Adrenal gland (tissue), 12 donors: ENCODE measurements around the gene P2RX6. TPM values are rescaled to one million over a fixed set of nuclear protein-coding genes. Genes with fewer than 3 reads are reported as not detected.

Experiments used
- DNase-seq, 7 donors: peaks; one replicate each; pipeline ENCODE4 v3.0.0-alpha.2; 2019 to 2020
- H3K27ac ChIP-seq, 5 donors: fragments of 200-600 bp; sonication (generic) in 4 of 5; 1 replicate in 3 of 5; 2 replicates in 2 of 5; pipeline versions ENCODE4 v1.5.1 to v1.8.0; 2016 to 2020; ENCODE audit warnings: mild to moderate bottlenecking in 1 of 5
- H3K27me3 ChIP-seq: fragments of 200-600 bp; 2 replicates; pipeline ENCODE4 v1.8.0; 2021
- H3K36me3 ChIP-seq, 2 donors: fragments of 200-600 bp; replicated peaks in 1 of 2; 1 replicate in 1 of 2; 2 replicates in 1 of 2; pipeline versions ENCODE4 v1.5.1 to v1.8.0; 2018 to 2022
- H3K4me1 ChIP-seq, 2 donors: fragments of 200-600 bp; replicated peaks in 1 of 2; 1 replicate in 1 of 2; 2 replicates in 1 of 2; pipeline versions ENCODE4 v1.5.1 to v1.8.0; 2018 to 2021
- H3K4me3 ChIP-seq, 4 donors: fragments of 200-600 bp; sonication (generic) in 3 of 4; one replicate each; pipeline ENCODE4 v1.5.1; 2016 to 2018
- H3K9me3 ChIP-seq, 3 donors: fragments of 200-600 bp; sonication (generic) in 1 of 3; replicated peaks in 1 of 3; 1 replicate in 2 of 3; 2 replicates in 1 of 3; pipeline versions ENCODE4 v1.5.1 to v1.8.0; 2016 to 2021
- POLR2A ChIP-seq, 2 donors: fragments of 450-650 bp; IDR thresholded peaks; one replicate each; pipeline ENCODE4 v1.6.1; 2017; ENCODE audit warnings: antibody characterized with exemption in 2 of 2, mild to moderate bottlenecking in 2 of 2, moderate library complexity in 1 of 2
- WGBS, 4 donors: extraction: QIAGEN DNeasy Blood & Tissue Kit in 2 of 4; methylation state at CpG; one replicate each; pipeline versions ENCODE4 v1.1.5 to v1.1.7; 2013 to 2017; 5-methylcytosine and 5-hydroxymethylcytosine counted together
- intact Hi-C, 2 donors: fragments of 100-400 bp; cut with DNase I; formaldehyde crosslinking; loops; one replicate each; pipeline versions ENCODE4 v1.14.1 to v1.15.0; 2022 to 2023
- polyA plus RNA-seq, 3 donors: library from polyadenylated mRNA; stranded (reverse); fragments of 200-250 nt in 2 of 3; fragments of 350-450 nt in 1 of 3; fragmentation: Illumina TruSeq in 1 of 3; extraction: RNeasy Lipid Tissue Mini Kit (QIAGEN cat#74804) in 1 of 3; gene quantifications; one replicate each; pipeline ENCODE4 v1.2.3, GENCODE V29; 2013 to 2014
- total RNA-seq, 9 donors: library from RNA; depleted of rRNA in 4 of 9; stranded (reverse); fragments of >200 nt in 4 of 9; fragments of 120-200 nt in 1 of 9; fragmentation: NEBNext Ultra II Directional in 1 of 9; extraction: Animal tissue kit (Norgen Biotek cat#: 25700) in 1 of 9; gene quantifications; one replicate each; pipeline versions ENCODE4 v1.1.0 to v1.2.4, GENCODE V29; 2013 to 2023
- TF ChIP-seq, protein P1 (sequence below), 6 experiments: fragments of 450-650 bp in 4 of 6; fragments of 200-600 bp in 2 of 6; sonication (generic) in 1 of 6; IDR thresholded peaks; 1 replicate in 5 of 6; 2 replicates in 1 of 6; pipeline versions ENCODE4 v1.5.1 to v1.8.0; 2016 to 2021; ENCODE audit warnings: antibody characterized with exemption in 6 of 6, mild to moderate bottlenecking in 2 of 6, moderate library complexity in 1 of 6
- donor health status: healthy with polysubstance abuse.
- donor health status: Bipolar disorder and iron deficiency.
- donor health status: DM: yes; HTN: yes; CAD: no.
- donor health status: DM: no; HTN: no; CAD: no.
- donor health status: DM: no; HTN: no; CAD: no.
- donor health status: DM: yes; HTN: yes; CAD: no.

The P2RX6 gene
- total and polyA plus RNA-seq, 12 donors = 1.7 to 11.9 (median 4.4) TPM

- H3K4me1 ChIP-seq = peaks cover 26 to 37% of the 10 kb centered on the region in 2 donors
- 6 to 15% (median 14%) methylated on average over 18 to 39 of the region's 39 CpGs for WGBS, 4 donors
- H3K36me3 ChIP-seq = no peaks in the 10 kb centered on the region
- H3K4me3 ChIP-seq = peak overlapping the region in 1 of 4 donors; percentile 53
- peak overlapping the region in 1 of 5 donors; percentile 31 for H3K27ac ChIP-seq
- no peaks in the 10 kb centered on the region for H3K27me3 ChIP-seq
- DNase-seq = peak; percentile 77 to 88 (median 84)
- peak in 1 of 2 donors; percentile 24 for TF ChIP-seq POLR2A (IDR thresholded peaks at IDR 0.05)
- TF ChIP-seq, protein P1, sequence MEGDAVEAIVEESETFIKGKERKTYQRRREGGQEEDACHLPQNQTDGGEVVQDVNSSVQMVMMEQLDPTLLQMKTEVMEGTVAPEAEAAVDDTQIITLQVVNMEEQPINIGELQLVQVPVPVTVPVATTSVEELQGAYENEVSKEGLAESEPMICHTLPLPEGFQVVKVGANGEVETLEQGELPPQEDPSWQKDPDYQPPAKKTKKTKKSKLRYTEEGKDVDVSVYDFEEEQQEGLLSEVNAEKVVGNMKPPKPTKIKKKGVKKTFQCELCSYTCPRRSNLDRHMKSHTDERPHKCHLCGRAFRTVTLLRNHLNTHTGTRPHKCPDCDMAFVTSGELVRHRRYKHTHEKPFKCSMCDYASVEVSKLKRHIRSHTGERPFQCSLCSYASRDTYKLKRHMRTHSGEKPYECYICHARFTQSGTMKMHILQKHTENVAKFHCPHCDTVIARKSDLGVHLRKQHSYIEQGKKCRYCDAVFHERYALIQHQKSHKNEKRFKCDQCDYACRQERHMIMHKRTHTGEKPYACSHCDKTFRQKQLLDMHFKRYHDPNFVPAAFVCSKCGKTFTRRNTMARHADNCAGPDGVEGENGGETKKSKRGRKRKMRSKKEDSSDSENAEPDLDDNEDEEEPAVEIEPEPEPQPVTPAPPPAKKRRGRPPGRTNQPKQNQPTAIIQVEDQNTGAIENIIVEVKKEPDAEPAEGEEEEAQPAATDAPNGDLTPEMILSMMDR (IDR thresholded peaks at IDR 0.05) = no peak
- H3K9me3 ChIP-seq = peaks cover 0 to 4% (median 0%) of the 10 kb centered on the region in 3 donors
- intact Hi-C loops = no loop called here
Observed at GRCh38 chr22:20979243-20979809, 35.6 kb upstream of the P2RX6 start.

GRCh38 chr22:20979940-20980453 lies 35.0 kb upstream of the P2RX6 start:
- Histone ChIP-seq H3K9me3 (peaks cover 0 to 4% (median 0%) of the 10 kb centered on the region in 3 donors), H3K4me1 (peaks cover 26 to 37% of the 10 kb centered on the region in 2 donors), H3K27me3 (no peaks in the 10 kb centered on the region), H3K4me3 (peak overlapping the region in 1 of 4 donors; percentile 53), H3K27ac (peak overlapping the region in 1 of 5 donors; percentile 31), H3K36me3 (no peaks in the 10 kb centered on the region)
- TF ChIP-seq POLR2A (IDR thresholded peaks at IDR 0.05) = no peak
- TF ChIP-seq, protein P1 (IDR thresholded peaks at IDR 0.05) = no peak
- intact Hi-C loops = no loop called here
- no peak for DNase-seq
- WGBS, 4 donors = 22 to 37% (median 34%) methylated on average over 12 to 13 of the region's 13 CpGs

DNA sequence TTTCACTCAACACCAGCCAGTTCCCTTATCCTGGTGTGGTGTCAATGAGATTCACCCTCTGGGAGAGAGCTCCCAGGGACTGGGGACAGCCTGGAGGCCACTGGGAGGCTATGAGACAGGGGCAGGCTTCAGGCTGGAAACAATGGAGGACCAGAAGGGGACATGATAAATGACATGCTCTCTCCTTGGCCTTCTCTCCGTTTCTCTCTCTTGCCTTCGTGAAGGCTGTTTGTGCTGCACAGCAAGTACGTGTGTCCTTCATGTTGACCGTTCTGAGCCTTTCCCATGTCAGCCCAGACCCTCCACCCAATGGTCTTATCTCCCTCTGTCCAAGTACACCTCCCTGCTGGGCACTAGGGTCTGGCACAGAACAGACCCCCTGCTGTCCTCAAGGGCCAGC lies 34.4 kb upstream of the P2RX6 start:
- Histone ChIP-seq H3K27ac (no peak overlapping the region), H3K36me3 (peaks cover 0 to 3% of the 10 kb centered on the region in 2 donors), H3K4me3 (no peak overlapping the region), H3K9me3 (peaks cover 0 to 4% (median 0%) of the 10 kb centered on the region in 3 donors), H3K27me3 (no peaks in the 10 kb centered on the region), H3K4me1 (peaks cover 26 to 37% of the 10 kb centered on the region in 2 donors)
- WGBS, 4 donors = 47 to 55% (median 52%) methylated on average over 3 to 4 of the region's 4 CpGs
- no peak for DNase-seq
- no peak for TF ChIP-seq POLR2A (IDR thresholded peaks at IDR 0.05)
- TF ChIP-seq, protein P1 (IDR thresholded peaks at IDR 0.05) = no peak
- intact Hi-C loops = no loop called here

- Histone ChIP-seq H3K27ac (peak overlapping the region; percentile 57 to 93 (median 86)), H3K4me3 (peak overlapping the region in 2 of 4 donors; percentile 73 to 75), H3K36me3 (peaks cover 0 to 7% of the 10 kb centered on the region in 2 donors), H3K27me3 (no peaks in the 10 kb centered on the region), H3K9me3 (peaks cover 0 to 4% (median 0%) of the 10 kb centered on the region in 3 donors), H3K4me1 (peaks cover 26 to 37% of the 10 kb centered on the region in 2 donors)
- WGBS, 4 donors = 57 to 67% (median 63%) methylated on average over 8 to 10 of the region's 10 CpGs
- DNase-seq = no peak
- TF ChIP-seq POLR2A (IDR thresholded peaks at IDR 0.05) = no peak
- TF ChIP-seq, protein P1 (IDR thresholded peaks at IDR 0.05) = no peak
- intact Hi-C loops = no loop called here
Observed at GRCh38 chr22:20980938-20981722, 33.8 kb upstream of the P2RX6 start.
